Kidney (tissue), 14 donors: ENCODE data around the gene SDC4. TPM values are rescaled to one million over a fixed set of nuclear protein-coding genes. Genes with fewer than 3 reads are reported as not detected.

Source experiments
- DNase-seq, 5 donors: peaks; one replicate each; pipeline ENCODE4 v3.0.0-alpha.2; 2013 to 2020
- FAIRE-seq: peaks from 2 replicates; lab custom pipeline; 2012; peaks lifted over from hg19 to GRCh38; lab: Jason Lieb, UNC
- H3K27ac ChIP-seq, 2 donors: one replicate each; pipeline ENCODE4 v1.7.0; 2013; ENCODE audit warnings: low read depth in 2 of 2, low read length in 2 of 2, inconsistent platforms in 1 of 2
- H3K27me3 ChIP-seq: one replicate; pipeline ENCODE4 v1.7.1; 2013; ENCODE audit warnings: low read length, inconsistent platforms; ENCODE audit not compliant: control insufficient read depth, insufficient read depth
- H3K36me3 ChIP-seq, 3 donors: one replicate each; pipeline versions ENCODE4 v1.7.0 to v1.7.1; 2013; ENCODE audit warnings: low read length in 3 of 3, control low read depth in 1 of 3, inconsistent platforms in 1 of 3; ENCODE audit not compliant: insufficient read depth in 3 of 3, control insufficient read depth in 2 of 3
- H3K4me1 ChIP-seq, 3 donors: one replicate each; pipeline versions ENCODE4 v1.7.0 to v1.7.1; 2013; ENCODE audit warnings: low read length in 3 of 3, inconsistent platforms in 1 of 3, low read depth in 1 of 3; ENCODE audit not compliant: control insufficient read depth in 2 of 3, insufficient read depth in 2 of 3
- H3K4me3 ChIP-seq, 3 donors: one replicate each; pipeline versions ENCODE4 v1.7.0 to v1.8.1; 2013; ENCODE audit warnings: low read length in 3 of 3, control low read depth in 1 of 3, inconsistent platforms in 1 of 3
- H3K9ac ChIP-seq, 3 donors: one replicate each; pipeline versions ENCODE4 v1.7.0 to v1.7.1; 2013; ENCODE audit warnings: low read length in 3 of 3, control low read depth in 1 of 3, inconsistent platforms in 1 of 3
- H3K9me3 ChIP-seq, 3 donors: one replicate each; pipeline versions ENCODE4 v1.7.0 to v1.7.1; 2013; ENCODE audit warnings: low read length in 3 of 3, control low read depth in 1 of 3, inconsistent platforms in 1 of 3; ENCODE audit not compliant: control insufficient read depth in 2 of 3, insufficient read depth in 1 of 3
- intact Hi-C: fragments of 100-400 bp; cut with DNase I; formaldehyde crosslinking; loops from one replicate; pipeline ENCODE4 v1.11.1; 2022
- polyA plus RNA-seq: library from polyadenylated mRNA; stranded (reverse); fragments of 350-450 nt; fragmentation: Illumina TruSeq; extraction: RNeasy Lipid Tissue Mini Kit (QIAGEN cat#74804); gene quantifications from one replicate; pipeline ENCODE4 v1.2.3, GENCODE V29; 2014; ENCODE audit warnings: low read depth, low replicate concordance; ENCODE audit not compliant: insufficient read depth
- total RNA-seq: library from RNA; stranded (reverse); fragmentation: NEBNext Ultra II Directional; extraction: Animal tissue kit (Norgen Biotek cat#: 25700); gene quantifications from one replicate; pipeline ENCODE4 v1.2.1, GENCODE V29; 2021
- TF ChIP-seq, protein P1 (sequence below): IDR thresholded peaks from 3 replicates; pipeline ENCODE4 v1.5.1; 2012; ENCODE audit warnings: mild to moderate bottlenecking, moderate library complexity, borderline replicate concordance; ENCODE audit not compliant: insufficient read depth; ENCODE audit errors: extremely low read depth
- donor health status: control.
- donor health status: control.
- donor health status: control.
- donor health status: control.
- donor health status: control.
- donor health status: DM: yes; HTN: yes; CAD: no.
- donor health status: Normal renal cell carcinoma (clear cell type).

SDC4 gene
- total and polyA plus RNA-seq, 2 donors from 2014 or later = 242 to 397 TPM

DNA sequence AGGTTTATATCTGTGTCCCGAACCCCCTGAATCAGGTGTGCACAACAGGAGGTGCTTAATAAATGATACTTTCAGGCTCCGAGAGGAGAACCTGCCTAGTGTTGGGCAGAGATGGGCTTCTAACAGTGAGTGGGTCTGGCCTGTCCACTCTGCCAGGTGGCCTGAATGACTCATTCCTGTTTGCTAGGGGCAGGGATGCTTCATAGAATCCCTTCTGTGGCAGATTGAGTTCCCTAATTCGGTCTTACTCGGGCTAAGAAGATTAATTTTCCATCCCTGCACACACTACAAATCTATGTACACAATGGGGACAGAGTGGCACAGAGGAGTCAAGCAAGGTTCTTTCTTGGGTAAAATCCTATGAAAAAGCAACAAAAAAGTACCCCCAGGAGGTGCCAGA, 19.8 kb downstream of the SDC4 start:
- Histone ChIP-seq H3K27me3 (no peaks in the 10 kb centered on the region), H3K9me3 (no peaks in the 10 kb centered on the region), H3K36me3 (peaks cover 2 to 73% (median 46%) of the 10 kb centered on the region in 3 donors), H3K27ac (peak overlapping the region; percentile 47 to 49), H3K9ac (peak overlapping the region in 1 of 3 donors; percentile 15), H3K4me1 (peaks cover 0 to 24% (median 19%) of the 10 kb centered on the region in 3 donors), H3K4me3 (no peak overlapping the region)
- TF ChIP-seq, protein P1, sequence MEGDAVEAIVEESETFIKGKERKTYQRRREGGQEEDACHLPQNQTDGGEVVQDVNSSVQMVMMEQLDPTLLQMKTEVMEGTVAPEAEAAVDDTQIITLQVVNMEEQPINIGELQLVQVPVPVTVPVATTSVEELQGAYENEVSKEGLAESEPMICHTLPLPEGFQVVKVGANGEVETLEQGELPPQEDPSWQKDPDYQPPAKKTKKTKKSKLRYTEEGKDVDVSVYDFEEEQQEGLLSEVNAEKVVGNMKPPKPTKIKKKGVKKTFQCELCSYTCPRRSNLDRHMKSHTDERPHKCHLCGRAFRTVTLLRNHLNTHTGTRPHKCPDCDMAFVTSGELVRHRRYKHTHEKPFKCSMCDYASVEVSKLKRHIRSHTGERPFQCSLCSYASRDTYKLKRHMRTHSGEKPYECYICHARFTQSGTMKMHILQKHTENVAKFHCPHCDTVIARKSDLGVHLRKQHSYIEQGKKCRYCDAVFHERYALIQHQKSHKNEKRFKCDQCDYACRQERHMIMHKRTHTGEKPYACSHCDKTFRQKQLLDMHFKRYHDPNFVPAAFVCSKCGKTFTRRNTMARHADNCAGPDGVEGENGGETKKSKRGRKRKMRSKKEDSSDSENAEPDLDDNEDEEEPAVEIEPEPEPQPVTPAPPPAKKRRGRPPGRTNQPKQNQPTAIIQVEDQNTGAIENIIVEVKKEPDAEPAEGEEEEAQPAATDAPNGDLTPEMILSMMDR = no peak
- intact Hi-C loops = no loop called here
- FAIRE-seq (no peak), DNase-seq (no peak)

DNA sequence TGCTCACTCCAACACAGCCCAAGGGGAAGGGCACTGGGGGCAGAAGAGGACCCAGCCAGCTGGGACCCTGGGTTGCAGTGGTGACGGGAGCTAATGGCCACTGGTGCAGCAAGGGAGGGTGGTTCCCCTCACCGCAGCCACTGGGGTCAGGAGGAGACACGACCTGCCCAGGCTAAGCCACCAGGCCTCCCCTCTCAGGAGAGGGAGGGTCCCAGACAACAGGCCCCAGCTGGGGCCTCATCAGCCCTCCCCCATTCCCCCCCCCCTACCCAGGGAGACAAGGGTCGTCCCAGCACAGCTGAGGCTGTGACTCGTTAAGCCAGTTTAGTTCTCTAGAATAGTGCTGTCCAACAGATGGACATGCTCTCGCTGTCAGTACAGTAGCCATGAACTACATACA, 22.9 kb downstream of the SDC4 start:
- no peak overlapping the region for H3K9ac ChIP-seq
- H3K4me1 ChIP-seq = peaks cover 0 to 16% (median 11%) of the 10 kb centered on the region in 3 donors
- intact Hi-C loops = no loop called here
- no peak overlapping the region for H3K4me3 ChIP-seq
- H3K27me3 ChIP-seq = no peaks in the 10 kb centered on the region
- DNase-seq = peak in 2 of 5 donors; percentile 36 to 77
- FAIRE-seq = no peak
- peaks cover 2 to 49% (median 36%) of the 10 kb centered on the region in 3 donors for H3K36me3 ChIP-seq
- H3K9me3 ChIP-seq = no peaks in the 10 kb centered on the region
- TF ChIP-seq, protein P1 = no peak
- peak overlapping the region; percentile 39 to 47 for H3K27ac ChIP-seq

DNA sequence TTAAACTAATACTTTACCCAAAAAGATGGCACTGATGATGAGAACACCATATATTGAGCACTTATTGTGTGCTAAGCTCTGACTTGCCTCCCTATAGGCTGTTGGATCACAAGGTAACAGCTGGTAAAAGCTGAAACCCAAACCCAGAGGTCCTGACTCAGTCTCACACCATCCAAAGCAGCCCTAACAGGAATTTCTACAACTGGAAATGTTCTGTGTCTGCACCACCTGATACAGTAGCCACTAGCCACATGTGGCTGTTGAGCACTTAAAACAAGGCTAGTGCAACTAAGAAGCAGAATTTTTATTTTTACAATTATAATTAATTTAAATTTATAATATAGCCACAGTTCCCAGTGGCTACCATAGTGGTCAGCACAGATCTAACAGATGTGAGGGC, 24.5 kb downstream of the SDC4 start:
- DNase-seq (no peak), FAIRE-seq (no peak)
- intact Hi-C loops = loop anchor here (5.0 kb wide), 1 partner anchor 114 kb away; no protein-coding TSS in a partner anchor
- peaks cover under 1 to 32% (median 24%) of the 10 kb centered on the region in 3 donors for H3K36me3 ChIP-seq
- no peaks in the 10 kb centered on the region for H3K27me3 ChIP-seq
- no peak overlapping the region for H3K9ac ChIP-seq
- H3K27ac ChIP-seq = peak overlapping the region in 1 of 2 donors; percentile 35
- H3K4me3 ChIP-seq = no peak overlapping the region
- peaks cover 0 to 3% (median 0%) of the 10 kb centered on the region in 3 donors for H3K4me1 ChIP-seq
- TF ChIP-seq, protein P1 = no peak
- H3K9me3 ChIP-seq = no peaks in the 10 kb centered on the region

DNA sequence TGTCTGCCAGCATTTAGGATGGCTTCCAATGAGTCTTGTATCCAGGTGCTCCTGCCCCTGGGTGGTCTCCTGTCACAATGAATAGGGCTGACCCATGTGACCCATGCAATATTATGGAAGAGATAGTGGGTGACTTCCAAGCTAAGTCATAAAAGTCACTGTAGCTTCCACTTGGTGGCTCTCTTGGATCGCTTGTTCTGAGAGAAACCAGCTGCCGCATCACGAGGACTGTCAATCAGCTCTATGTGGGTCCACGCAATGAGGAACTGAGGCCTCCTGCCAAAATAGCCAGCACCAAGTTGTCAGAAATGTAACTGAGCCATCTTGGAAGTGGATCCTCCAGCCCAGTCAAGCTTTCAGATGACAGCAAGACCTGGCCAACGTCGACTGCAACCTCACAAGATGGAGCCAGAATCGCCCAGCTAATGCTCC, 25.3 kb downstream of the SDC4 start:
- TF ChIP-seq, protein P1 = peak; percentile 48
- Histone ChIP-seq H3K36me3 (peaks cover 0 to 25% (median 16%) of the 10 kb centered on the region in 3 donors), H3K9ac (no peak overlapping the region), H3K4me3 (no peak overlapping the region), H3K27me3 (no peaks in the 10 kb centered on the region), H3K9me3 (no peaks in the 10 kb centered on the region), H3K4me1 (peaks cover 0 to 2% (median 0%) of the 10 kb centered on the region in 3 donors), H3K27ac (peak overlapping the region in 1 of 2 donors; percentile 43)
- intact Hi-C loops = loop anchor here (5.0 kb wide), 1 partner anchor 114 kb away; no protein-coding TSS in a partner anchor
- DNase-seq = peak in 2 of 5 donors; percentile 31 to 51
- FAIRE-seq = no peak
